ENCODE data around the gene PDCL2. TPM values are rescaled to one million over a fixed set of nuclear protein-coding genes. Genes with fewer than 3 reads are reported as not detected.

The PDCL2 gene
- total RNA-seq, 1 experiment from 2014 or later: not detected

GRCh38 chr4:55546756-55547465 is 45.1 kb downstream of the PDCL2 start, which contains the start of gene CLOCK:
TSS of gene CLOCK (minus strand) at chr4:55546909. CDS start at chr4:55482785, 64,124 bp downstream.
- CTCF ChIA-PET: interaction anchor here (0.6 to 0.9 kb wide), 2 partner anchors 191 to 201 kb away, joined by 5 to 8 read pairs; partner anchors contain the start of gene SRD5A3
- ATAC-seq (peak; percentile 49), DNase-seq (peak; percentile 87)
- POLR2A ChIA-PET (ENCODE audit: unreplicated experiment): no interaction called here
- peaks cover 55% of the 10 kb centered on the region for H3K79me2 ChIP-seq (ENCODE audit: low read length)
- H3K9me3 ChIP-seq (ENCODE audit: low read length): no peaks in the 10 kb centered on the region
- no peaks in the 10 kb centered on the region for H4K20me1 ChIP-seq (ENCODE audit: low read length)
- BruUV-seq (replicated peaks): no TSS peak
- peak within 1 kb of the TSS; percentile 85 for H3K27ac ChIP-seq (ENCODE audit: low read length)
- intact Hi-C loops (cut with micrococcal nuclease): loop anchor here (1.0 kb wide), 1 partner anchor 151 kb away; no protein-coding TSS in a partner anchor
- H3K9ac ChIP-seq (ENCODE audit: low read length): peak within 1 kb of the TSS; percentile 88
- H2AFZ ChIP-seq (ENCODE audit: low read length): peak within 1 kb of the TSS; percentile 87
- peaks cover 60% of the 10 kb centered on the region for H3K4me1 ChIP-seq (ENCODE audit: insufficient read depth, low read length)
- H3K4me2 ChIP-seq (ENCODE audit: low read length): peak within 1 kb of the TSS; percentile 94
- peak within 1 kb of the TSS; percentile 86 for H3K4me3 ChIP-seq (ENCODE audit: low read length)
- no peak for TF ChIP-seq EZH2phosphoT487 (IDR thresholded peaks at IDR 0.05; ENCODE audit: borderline replicate concordance, low read length)
- TF ChIP-seq EZH2 (IDR thresholded peaks at IDR 0.05; ENCODE audit: low read length, unreplicated experiment): no peak
- peak; percentile 59 for TF ChIP-seq CTCF (conservative IDR thresholded peaks at IDR 0.05; ENCODE audit: low read depth, low read length)
- H3K9me2 ChIP-seq (replicated peaks; ENCODE audit: low read length): no peaks in the 10 kb centered on the region
- H3K36me3 ChIP-seq (ENCODE audit: low read depth, low read length): no peaks in the 10 kb centered on the region
- H3F3A ChIP-seq (ENCODE audit: low read length, unreplicated experiment): peaks cover 11% of the 10 kb centered on the region
- H3K27me3 ChIP-seq (ENCODE audit: low read length): no peaks in the 10 kb centered on the region

- Histone ChIP-seq H4K20me1 (ENCODE audit: low read length) (no peaks in the 10 kb centered on the region), H2AFZ (ENCODE audit: low read length) (peak overlapping the region; percentile 87), H3K4me2 (ENCODE audit: low read length) (peak overlapping the region; percentile 94), H3K36me3 (ENCODE audit: low read depth, low read length) (no peaks in the 10 kb centered on the region), H3K27ac (ENCODE audit: low read length) (peak overlapping the region; percentile 85), H3K9me2 (replicated peaks; ENCODE audit: low read length) (no peaks in the 10 kb centered on the region), H3F3A (ENCODE audit: low read length, unreplicated experiment) (peaks cover 11% of the 10 kb centered on the region), H3K4me3 (ENCODE audit: low read length) (peak overlapping the region; percentile 86), H3K79me2 (ENCODE audit: low read length) (peaks cover 59% of the 10 kb centered on the region), H3K27me3 (ENCODE audit: low read length) (no peaks in the 10 kb centered on the region), H3K9me3 (ENCODE audit: low read length) (no peaks in the 10 kb centered on the region), H3K9ac (ENCODE audit: low read length) (peak overlapping the region; percentile 88), H3K4me1 (ENCODE audit: insufficient read depth, low read length) (peaks cover 58% of the 10 kb centered on the region)
- ChIA-PET POLR2A (ENCODE audit: unreplicated experiment) (interaction anchor here (0.8 kb wide), 1 partner anchor 151 kb away, joined by 8 read pairs; the partner anchor contains the start of gene TMEM165), CTCF (interaction anchor here (0.6 kb wide), 1 partner anchor 192 kb away, joined by 8 read pairs; no protein-coding TSS in a partner anchor)
- no TSS peak for BruUV-seq (replicated peaks)
- DNase-seq: no peak
- intact Hi-C loops (cut with micrococcal nuclease): no loop called here
- TF ChIP-seq EZH2 (IDR thresholded peaks at IDR 0.05; ENCODE audit: low read length, unreplicated experiment) (no peak), EZH2phosphoT487 (IDR thresholded peaks at IDR 0.05; ENCODE audit: borderline replicate concordance, low read length) (no peak), CTCF (conservative IDR thresholded peaks at IDR 0.05; ENCODE audit: low read depth, low read length) (no peak)
- peak; percentile 31 for ATAC-seq
These were observed 45.6 kb downstream of the PDCL2 start for GRCh38 chr4:55546506-55546755.
